Endothelial cell of hepatic sinusoid (primary cell): Measurements from ENCODE around the gene FTH1.

Experiments
- in situ Hi-C: cut with HindIII; loops from 2 replicates; pipeline ENCODE4 v1.10.0; 2017; ENCODE audit warnings: low sequenced_read_pairs

Gene FTH1

DNA sequence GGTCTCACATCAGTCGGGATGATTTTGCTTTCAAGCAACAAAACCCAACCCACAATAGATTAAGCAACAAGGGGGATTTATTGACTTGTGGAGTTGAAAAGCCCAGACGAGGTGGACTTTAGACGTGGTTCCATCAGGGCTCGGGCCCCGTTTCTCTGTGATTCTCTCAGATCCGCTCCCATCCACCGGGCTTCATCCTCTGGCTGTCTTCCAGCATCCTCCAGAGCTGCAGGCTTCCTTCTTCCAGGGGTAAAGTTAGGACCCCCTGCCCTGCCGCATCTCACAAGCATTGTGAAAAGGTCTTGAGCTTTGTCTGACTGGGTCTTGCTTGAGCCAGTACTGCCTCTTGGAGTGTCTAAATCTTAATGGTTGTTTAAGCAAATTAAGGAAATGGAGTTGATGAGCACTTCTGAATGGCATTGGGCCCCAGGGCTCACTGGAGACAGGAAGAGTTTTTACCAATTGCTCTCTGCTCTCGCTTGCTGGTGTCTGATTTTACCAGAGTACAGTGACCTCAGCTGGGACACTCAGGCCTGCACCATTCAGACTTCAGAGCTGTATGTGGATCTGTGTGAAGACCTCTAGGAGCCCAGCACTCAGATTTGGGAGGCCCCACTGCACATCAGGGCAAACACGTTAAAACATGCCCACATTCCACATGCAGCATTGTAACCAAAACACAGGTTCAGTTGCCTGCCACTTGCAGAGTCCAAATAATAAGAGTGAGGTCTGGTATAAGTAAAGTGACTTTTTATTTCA, 13.5 kb upstream of the FTH1 start:
- in situ Hi-C loops = no loop called here

GRCh38 chr11:61978703-61979661, 11.5 kb upstream of the FTH1 start:
- in situ Hi-C loops = loop anchor here (5.0 kb wide), 2 partner anchors 52 to 103 kb away; no protein-coding TSS in a partner anchor

DNA sequence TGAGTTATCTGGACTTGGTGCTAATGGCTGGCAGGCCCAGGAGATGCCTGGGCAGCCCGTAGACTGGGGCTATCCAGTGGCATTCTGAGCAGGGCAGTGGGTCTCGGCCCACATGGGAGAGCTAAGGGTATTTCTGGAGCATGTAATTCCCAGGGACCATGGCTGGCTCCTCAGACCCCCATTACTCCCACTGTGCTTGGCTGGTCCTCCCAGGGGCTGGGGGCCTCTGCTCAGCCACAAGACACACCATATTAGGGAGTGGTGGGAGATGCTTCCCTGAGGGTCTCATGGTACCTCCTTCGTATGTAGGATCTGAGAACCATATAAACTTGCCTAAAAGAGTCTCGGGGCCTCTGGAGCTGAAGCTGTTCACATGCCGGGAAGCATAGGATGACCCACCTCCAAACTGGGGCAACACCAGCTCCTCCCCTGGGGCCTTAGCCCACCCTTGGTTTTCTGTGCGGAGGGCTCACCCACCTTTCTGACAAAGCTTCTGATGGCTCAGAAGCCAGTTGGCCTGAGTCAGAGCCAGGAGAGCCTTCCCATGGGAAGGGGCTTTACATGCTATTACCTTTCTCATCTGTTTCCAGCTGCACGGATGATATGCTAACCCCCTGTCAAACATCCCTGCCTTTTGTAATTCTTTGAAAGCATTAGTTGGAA, 9.5 kb upstream of the FTH1 start:
- in situ Hi-C loops = loop anchor here (5.0 kb wide), 2 partner anchors 50 to 105 kb away; no protein-coding TSS in a partner anchor

DNA sequence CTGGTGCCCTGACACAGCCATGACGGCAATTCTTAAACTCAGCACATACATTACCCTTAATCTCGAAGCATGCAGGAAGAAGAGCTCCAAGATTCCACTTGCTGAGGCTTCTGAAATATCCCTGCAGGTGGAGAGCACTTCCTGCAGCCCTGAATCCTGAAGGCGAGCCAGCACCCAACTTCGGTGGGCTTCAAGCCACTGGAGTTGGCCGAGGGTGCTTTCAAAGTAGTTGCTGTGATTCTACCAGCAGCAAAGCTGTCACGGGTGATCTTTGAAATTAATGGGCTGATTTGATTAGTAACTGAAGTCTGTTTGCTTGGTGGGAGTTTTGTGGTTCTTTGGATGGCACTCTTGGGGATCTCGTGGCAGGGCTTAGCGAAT, 9.0 kb upstream of the FTH1 start:
- in situ Hi-C loops = loop anchor here (5.0 kb wide), 2 partner anchors 49 to 106 kb away; no protein-coding TSS in a partner anchor

DNA sequence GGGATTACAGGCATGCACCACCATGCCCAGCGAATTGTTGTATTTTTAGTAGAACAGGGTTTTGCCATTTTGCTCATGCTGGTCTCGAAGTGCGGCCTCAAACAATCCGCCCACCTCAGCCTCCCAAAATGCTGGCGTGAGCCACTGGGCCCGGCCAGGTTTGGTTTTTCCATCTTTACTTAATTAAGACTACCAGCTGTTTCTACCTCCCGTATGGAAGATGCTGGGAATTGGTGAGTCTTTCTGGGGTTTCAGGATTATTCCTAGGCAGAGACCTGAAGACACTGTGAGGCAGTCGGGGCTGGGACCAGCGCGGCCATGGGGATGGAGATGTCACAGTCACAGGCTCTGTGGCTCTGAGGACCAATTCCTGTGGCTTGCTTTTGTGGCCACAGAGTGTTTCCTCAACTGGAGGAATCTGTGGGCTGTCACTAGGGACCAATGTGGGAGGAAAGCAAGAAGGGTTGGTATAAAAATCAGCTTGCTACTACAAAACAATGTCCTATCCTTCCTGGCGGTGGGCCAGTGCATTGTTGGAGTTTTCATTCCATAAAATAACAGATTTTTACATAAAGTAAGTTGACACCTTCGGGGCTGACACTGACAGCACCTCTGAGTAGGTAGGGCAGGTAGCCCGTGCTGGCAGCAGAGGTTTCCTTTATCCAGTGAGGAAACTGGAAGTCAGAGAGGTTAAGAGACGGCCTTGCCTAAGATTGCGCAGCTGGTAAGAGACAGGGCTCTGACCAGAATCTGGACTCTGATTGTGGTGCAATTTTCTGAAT, 8.4 kb upstream of the FTH1 start:
- in situ Hi-C loops = loop anchor here (5.0 kb wide), 2 partner anchors 49 to 106 kb away; no protein-coding TSS in a partner anchor

DNA sequence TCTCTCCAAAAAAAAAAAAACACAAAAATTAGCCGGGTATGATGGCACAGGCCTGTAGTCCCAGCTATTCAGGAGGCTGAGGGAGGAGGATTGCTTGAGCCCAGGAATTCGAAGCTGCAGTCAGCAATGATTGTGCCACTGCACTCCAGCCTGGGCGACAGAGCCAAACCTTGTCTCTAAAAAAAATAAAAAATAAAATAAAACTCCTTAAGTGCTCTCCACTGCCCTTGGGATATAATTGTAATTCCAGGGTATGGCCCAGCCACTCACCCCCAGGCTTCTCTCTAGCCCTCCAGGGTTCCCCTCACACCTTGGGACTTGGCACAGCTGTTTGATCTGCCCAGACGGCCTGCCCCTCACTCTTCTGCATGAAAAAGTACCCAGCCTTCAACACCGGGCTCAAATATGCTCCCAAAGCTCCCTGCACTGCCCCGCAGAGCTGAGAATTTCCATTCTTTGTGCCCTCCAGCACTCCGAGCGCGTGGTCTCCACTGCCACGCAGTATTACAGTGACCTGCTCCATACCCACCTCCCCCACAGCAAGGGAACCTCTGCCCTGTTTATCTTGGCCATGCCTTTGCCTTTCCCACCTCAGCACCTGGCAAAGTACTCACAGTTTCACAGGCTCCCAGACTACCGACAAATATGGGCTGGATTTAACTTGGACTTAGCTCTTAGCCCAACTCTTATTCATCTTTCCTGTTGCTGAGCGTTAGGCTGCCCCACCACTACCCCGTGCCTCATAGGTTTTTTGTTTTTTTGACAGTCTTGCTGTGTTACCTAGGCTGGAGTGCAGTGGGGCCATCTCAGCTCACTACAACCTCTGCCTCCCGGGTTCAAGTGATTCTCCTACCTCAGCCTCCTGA, 7.6 kb upstream of the FTH1 start:
- in situ Hi-C loops = loop anchor here (5.0 kb wide), 2 partner anchors 48 to 107 kb away; no protein-coding TSS in a partner anchor

DNA sequence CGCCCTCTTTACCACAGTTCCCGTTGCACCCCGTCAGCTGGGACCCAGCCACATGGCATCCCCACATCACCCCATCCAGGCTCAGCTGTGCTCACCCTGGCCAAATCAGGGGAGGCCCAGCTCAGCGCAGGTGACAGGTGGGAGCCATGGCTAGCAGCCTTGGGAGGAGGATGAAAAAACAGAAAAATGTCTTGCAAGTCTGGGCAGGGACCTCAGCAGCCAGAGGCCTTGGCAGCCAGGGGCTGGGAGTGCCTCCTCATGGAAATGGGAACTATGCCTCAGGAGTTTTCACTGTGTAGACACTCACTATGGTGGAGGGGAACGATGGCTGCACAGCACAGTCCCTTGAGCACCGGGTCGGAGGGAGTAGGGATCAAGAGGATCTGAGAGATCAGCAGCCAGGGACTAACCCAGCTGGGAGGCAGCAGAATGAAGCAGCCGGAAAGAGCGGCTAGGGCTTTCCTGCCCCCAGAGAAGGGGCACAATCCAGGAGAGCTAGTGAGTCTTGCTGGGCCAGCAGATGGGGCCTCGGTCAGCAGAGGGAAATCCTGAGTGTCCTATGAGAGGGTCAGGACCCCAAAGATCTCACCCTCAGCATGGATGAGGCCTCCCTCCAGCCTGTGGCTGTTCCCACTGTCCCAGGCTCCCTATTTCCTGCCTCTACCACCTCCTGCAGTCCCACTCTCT, 6.2 kb upstream of the FTH1 start:
- in situ Hi-C loops = no loop called here

DNA sequence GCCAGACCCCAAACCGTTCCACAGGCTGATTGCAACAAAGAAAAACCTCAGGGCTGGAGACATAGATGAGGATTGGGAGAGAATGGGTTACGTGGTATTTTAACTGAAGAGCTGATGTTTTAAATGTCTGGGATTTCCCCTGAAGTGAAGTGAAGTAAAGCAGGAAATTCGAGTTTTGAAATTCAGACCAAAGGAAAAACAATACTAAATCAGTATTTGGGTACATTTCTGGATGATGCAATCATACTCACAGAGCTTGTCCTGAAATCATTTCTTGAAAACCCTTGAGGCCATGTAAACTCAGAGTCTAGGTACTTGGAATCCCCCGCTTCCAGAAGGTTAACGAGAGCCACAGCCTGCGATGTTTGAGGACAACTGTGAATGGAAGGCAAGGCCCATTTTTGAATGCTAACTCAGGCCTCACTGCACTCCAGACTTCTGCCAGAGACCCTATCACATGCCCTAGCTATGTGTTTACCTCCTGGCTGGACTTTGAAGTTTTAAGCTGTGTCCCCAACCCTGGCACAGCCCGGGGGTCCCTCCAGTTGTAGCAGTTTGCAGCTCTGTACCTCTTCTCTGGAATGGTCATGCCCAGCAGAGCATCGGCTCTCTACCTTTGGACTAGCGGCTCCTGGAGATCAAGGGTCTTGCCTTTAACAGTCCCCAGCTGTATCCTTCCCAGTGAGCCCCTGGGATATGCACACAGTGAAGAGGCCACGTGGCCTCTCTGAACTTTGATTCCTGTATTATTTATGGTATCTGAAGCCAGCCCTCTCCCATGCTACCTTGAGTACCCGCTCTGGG, 5.4 kb upstream of the FTH1 start:
- in situ Hi-C loops = no loop called here

DNA sequence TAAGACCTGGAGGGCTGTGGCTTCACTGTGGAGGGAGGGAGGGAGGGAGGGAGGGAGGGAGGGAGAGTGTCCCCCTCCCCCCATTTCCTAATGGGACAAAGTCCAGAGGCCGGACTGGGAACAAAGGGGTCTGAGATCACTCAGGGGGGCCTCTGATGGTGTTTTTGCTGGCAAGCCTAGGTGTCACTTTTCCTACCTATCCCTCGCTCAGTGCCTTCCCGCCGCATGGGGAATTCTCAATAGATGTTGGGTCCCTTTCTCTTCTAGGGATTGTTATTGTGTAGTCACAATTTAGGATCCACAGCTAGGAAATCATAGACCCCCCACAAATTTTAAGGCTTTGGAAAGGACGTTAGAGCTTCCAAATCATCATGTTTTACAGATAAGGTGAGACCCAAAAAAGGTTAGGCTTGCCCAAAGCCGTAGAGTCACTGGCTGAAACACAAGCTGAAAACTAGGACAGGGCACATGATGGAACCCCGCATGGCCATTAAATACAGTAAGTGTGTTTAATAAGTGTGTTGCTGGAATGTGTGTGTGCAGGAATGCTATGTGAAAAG, 4.8 kb upstream of the FTH1 start:
- in situ Hi-C loops = no loop called here

DNA sequence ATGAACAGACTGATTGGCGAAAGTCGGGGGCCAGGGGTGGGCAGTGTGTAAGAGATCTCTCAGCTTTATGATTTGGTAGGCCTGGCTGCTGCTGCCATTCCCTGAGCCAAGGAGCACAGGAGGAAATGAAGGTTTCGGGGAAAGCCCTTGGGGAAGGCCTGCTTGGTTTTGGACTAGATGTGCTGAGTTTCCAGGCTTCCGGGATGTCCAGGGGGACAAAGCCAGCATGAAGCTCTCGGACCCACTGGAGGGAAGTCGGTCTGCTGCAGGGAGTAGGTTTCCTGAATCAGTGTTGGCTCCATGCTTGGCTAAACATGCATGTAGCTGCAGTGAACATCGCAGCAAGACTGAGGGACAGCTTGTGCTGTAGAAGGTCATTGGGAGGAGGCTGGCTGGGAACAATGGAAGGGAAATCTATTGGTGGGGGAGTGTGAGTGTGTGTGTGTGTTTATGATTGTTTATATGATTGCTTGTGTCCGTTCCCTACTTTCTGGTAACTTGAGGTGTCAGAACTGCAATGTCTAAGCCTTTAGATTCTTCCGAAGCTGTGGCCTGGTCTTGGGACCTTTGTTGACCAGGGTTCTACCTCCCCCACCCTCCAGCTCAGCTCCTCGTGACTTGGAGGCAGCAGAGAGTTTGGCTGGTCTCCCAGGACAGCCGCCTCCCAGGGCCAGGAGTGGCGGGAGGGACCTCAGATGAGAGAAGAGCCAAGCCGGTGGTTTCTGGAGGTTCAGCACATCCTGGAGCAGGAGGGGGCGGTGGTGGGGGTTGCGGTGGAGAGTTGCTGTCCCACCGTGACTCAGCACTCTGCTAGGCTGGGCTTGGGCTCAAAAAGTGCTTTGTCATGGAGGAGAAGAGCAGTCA, 4.0 kb upstream of the FTH1 start:
- in situ Hi-C loops = no loop called here

DNA sequence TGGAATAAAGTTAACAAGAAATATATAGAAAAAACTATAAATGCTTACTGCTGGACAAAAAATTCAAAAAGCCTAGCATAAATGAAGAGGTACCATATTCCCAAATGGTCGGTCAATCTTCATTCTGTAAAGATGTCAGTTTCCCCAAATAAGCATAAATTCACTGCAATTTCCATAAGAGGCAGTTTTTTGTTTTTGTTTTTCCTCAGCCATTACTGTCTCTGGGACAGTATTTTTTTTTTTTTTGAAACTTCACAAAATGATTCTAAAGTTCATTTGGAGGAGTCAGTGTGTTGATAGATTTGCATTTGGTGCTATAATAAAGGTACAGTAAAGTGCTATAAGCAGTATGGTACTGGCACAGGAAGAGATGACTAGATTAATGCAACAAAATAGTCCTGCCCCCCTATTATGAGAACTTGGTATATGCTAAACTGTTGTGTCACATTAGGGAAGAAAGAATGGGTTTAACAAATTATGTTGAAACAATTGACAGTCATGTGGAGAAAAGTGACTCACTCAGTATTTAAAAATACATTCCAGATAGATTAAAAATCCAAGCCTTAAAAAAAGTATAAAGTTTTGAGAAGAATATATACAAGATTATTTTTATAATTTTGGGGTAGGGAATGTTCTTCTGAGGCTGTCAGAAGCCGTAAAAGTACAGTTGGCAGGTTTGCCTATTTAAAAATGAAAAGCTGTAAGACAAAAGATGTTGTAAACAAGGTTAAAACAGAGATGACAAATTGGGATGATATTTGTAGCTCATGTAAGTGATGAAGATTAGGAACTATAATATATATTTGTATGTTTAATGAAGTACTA, 2.6 kb upstream of the FTH1 start:
- in situ Hi-C loops = loop anchor here (10.0 kb wide), 1 partner anchor 155 kb away; the partner anchor contains the start of gene FADS1

DNA sequence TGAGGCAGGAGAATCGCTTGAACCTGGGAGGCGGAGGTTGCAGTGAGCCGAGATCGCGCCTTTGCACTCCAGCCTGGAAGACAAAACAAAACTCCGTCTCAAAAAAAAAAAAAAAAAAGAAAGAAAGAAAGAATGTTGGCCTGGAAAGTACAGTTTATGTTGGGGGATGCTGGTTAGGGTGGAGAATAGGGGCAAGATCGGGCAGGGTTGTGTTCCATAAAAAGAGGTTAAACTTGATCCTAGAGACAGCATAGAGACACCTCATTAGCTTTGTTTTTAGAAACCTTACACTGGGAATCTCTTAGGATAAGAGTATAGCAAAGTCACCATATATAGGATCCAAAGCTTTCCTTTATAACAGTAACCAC, 1.9 kb upstream of the FTH1 start:
- in situ Hi-C loops = loop anchor here (10.0 kb wide), 1 partner anchor 155 kb away; the partner anchor contains the start of gene FADS1

- in situ Hi-C loops = loop anchor here (10.0 kb wide), 1 partner anchor 154 kb away; the partner anchor contains the start of gene FADS1
Measured at GRCh38 chr11:61968758-61969390, 1.4 kb upstream of the FTH1 start.

DNA sequence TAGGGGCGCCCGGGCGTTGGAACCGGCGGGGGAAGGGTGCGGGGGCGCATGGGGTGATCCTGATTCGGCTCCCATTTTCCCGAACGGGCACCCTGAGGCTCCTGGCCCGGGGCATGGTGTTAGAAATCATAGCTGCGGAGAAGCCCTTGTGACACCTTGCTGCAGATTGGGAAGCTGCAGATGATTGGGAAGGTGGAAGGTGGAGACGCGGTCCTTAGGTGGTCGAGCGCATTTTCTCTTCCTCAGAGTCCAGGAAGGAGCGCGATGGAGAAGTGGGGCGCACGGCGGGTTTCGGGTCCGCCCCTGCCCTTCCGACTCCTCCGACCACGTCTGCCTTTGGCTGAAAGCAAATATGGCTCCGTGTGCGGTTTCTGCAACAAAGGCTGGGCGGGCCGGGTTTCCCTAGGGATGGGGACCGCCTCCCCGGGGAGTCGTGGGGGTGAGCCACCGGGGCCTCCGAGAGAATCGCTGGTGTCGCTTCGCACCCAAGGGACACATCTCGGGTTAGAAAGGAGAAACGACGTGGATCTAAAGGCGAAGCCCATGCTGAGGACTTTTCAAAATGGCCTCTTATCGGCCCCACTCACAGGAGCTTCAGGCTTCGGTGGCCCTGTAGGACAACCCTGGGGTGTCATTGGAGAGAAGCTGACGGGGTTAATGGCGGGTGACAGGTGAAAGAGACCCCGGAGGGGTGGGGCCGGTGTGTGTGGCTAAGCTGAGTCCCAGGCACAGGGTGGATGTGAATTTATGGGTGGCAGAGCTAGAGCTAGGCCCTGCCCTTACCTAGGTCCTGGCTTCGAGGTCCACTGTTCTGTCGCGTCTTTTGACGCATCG, 707 bp upstream of the FTH1 start:
- in situ Hi-C loops = loop anchor here (10.0 kb wide), 1 partner anchor 153 kb away; the partner anchor contains the start of gene FADS1
